Measurements from ENCODE around the gene AHCYL2.

- TF ChIP-seq GATA2 (IDR thresholded peaks at IDR 0.05; ENCODE audit: low read depth, low read length) (no peak), GATA3 (IDR thresholded peaks at IDR 0.05; ENCODE audit: low read depth, low read length) (no peak)
Measured at GRCh38 chr7:129385598-129385997, 160.8 kb downstream of the AHCYL2 start.
